HEK293T (cell line): ENCODE data around the gene DUS1L.

Experiments used
- CTCF ChIA-PET: fragments of 350-600 bp; formaldehyde crosslinking; extraction: SDS; loops from one replicate; lab custom pipeline; 2021; ENCODE audit warnings: antibody characterized with exemption, inconsistent platforms; lab: Yijun Ruan, JAX
- POLR2A ChIA-PET: fragments of 350-600 bp; formaldehyde crosslinking; extraction: SDS; loops from one replicate; lab custom pipeline; 2020; ENCODE audit warnings: antibody characterized with exemption, inconsistent platforms; lab: Yijun Ruan, JAX
- DNase-seq: peaks from one replicate; pipeline ENCODE4 v3.0.0; 2012; ENCODE audit warnings: mixed read lengths; ENCODE audit errors: extremely low spot score
- ARNT ChIP-seq: fragments of 450-650 bp; IDR thresholded peaks from 2 replicates; pipeline ENCODE4 v1.6.1; 2017; ENCODE audit warnings: mild to moderate bottlenecking
- BHLHE40 ChIP-seq: fragments of 450-650 bp; IDR thresholded peaks from 2 replicates; pipeline ENCODE4 v1.6.1; 2016; ENCODE audit warnings: mild to moderate bottlenecking, moderate library complexity, borderline replicate concordance
- CTBP1 ChIP-seq: fragments of 450-650 bp; IDR thresholded peaks from 2 replicates; pipeline ENCODE4 v1.6.1; 2016; ENCODE audit warnings: borderline replicate concordance
- ELF4 ChIP-seq: fragments of 450-650 bp; IDR thresholded peaks from 2 replicates; pipeline ENCODE4 v1.6.1; 2017; ENCODE audit warnings: antibody characterized with exemption
- FOXA1 ChIP-seq: fragments of 450-650 bp; IDR thresholded peaks from 2 replicates; pipeline ENCODE4 v1.6.1; 2016; ENCODE audit warnings: mild to moderate bottlenecking
- FOXK2 ChIP-seq: fragments of 450-650 bp; IDR thresholded peaks from 2 replicates; pipeline ENCODE4 v1.6.1; 2016; ENCODE audit warnings: mild to moderate bottlenecking
- FOXM1 ChIP-seq: fragments of 450-650 bp; IDR thresholded peaks from 2 replicates; pipeline ENCODE4 v1.6.1; 2017; ENCODE audit warnings: mild to moderate bottlenecking, borderline replicate concordance
- HDGF ChIP-seq: fragments of 450-650 bp; IDR thresholded peaks from 2 replicates; pipeline ENCODE4 v1.6.1; 2017; ENCODE audit warnings: antibody characterized with exemption, borderline replicate concordance
- L3MBTL2 ChIP-seq: fragments of 450-650 bp; conservative IDR thresholded peaks from 2 replicates; pipeline ENCODE4 v1.6.1; 2016; ENCODE audit warnings: mild to moderate bottlenecking
- LEF1 ChIP-seq: fragments of 450-650 bp; IDR thresholded peaks from 2 replicates; pipeline ENCODE4 v1.6.1; 2017; ENCODE audit warnings: mild to moderate bottlenecking, borderline replicate concordance
- NFRKB ChIP-seq: fragments of 450-650 bp; IDR thresholded peaks from 2 replicates; pipeline ENCODE4 v1.6.1; 2016; ENCODE audit warnings: mild to moderate bottlenecking, moderate library complexity
- PKNOX1 ChIP-seq: fragments of 450-650 bp; IDR thresholded peaks from 2 replicates; pipeline ENCODE4 v1.6.1; 2016
- SP1 ChIP-seq: fragments of 450-650 bp; IDR thresholded peaks from 2 replicates; pipeline ENCODE4 v1.6.1; 2017
- SUZ12 ChIP-seq: fragments of 450-650 bp; IDR thresholded peaks from 2 replicates; pipeline ENCODE4 v1.6.1; 2016; ENCODE audit warnings: mild to moderate bottlenecking
- TARDBP ChIP-seq: fragments of 450-650 bp; IDR thresholded peaks from 2 replicates; pipeline ENCODE4 v1.6.1; 2016
- ZNF384 ChIP-seq: fragments of 450-650 bp; IDR thresholded peaks from 2 replicates; pipeline ENCODE4 v1.6.1; 2016

The DUS1L gene

GRCh38 chr17:82047914-82048570, 17.6 kb downstream of the DUS1L start:
- POLR2A ChIA-PET, result no interaction called here
- TF ChIP-seq SP1, result no peak
- TF ChIP-seq BHLHE40, result no peak
- no peak for TF ChIP-seq CTBP1
- TF ChIP-seq SUZ12, result no peak
- no peak for TF ChIP-seq FOXM1
- no peak for TF ChIP-seq HDGF
- no peak for DNase-seq
- CTCF ChIA-PET, result no interaction called here

- TF ChIP-seq SUZ12 (no peak), TARDBP (no peak), SP1 (no peak), ARNT (no peak), PKNOX1 (no peak), ZNF384 (no peak), HDGF (no peak), FOXK2 (no peak), CTBP1 (no peak), ELF4 (no peak), BHLHE40 (no peak), FOXA1 (no peak), NFRKB (no peak), L3MBTL2 (no peak), LEF1 (no peak), FOXM1 (no peak)
- CTCF ChIA-PET, result no interaction called here
- no peak for DNase-seq
- POLR2A ChIA-PET, result no interaction called here
Measured at GRCh38 chr17:82047379-82047778, 18.2 kb downstream of the DUS1L start.

GRCh38 chr17:82046903-82047302, 18.7 kb downstream of the DUS1L start:
- no peak for DNase-seq
- ChIA-PET POLR2A (no interaction called here), CTCF (no interaction called here)

GRCh38 chr17:82045936-82046484, 19.6 kb downstream of the DUS1L start:
- TF ChIP-seq LEF1 (no peak), TARDBP (no peak), FOXA1 (no peak), SP1 (no peak), L3MBTL2 (no peak), ZNF384 (no peak), FOXM1 (no peak), SUZ12 (no peak), ARNT (no peak), FOXK2 (no peak), CTBP1 (no peak), HDGF (no peak), NFRKB (no peak), BHLHE40 (no peak), ELF4 (no peak), PKNOX1 (no peak)
- DNase-seq, result no peak
- POLR2A ChIA-PET, result no interaction called here
- CTCF ChIA-PET, result no interaction called here

More at GRCh38 chr17:82046903-82047302, 18.7 kb downstream of the DUS1L start:
- TF ChIP-seq ARNT (no peak), HDGF (no peak)

GRCh38 chr17:82043507-82043906, 22.1 kb downstream of the DUS1L start:
- TF ChIP-seq ELF4 (no peak), FOXM1 (no peak)
- CTCF ChIA-PET, result interaction anchor here (1.1 kb wide), 1 partner anchor 13 kb away, joined by 5 read pairs; no protein-coding TSS in a partner anchor
- POLR2A ChIA-PET, result interaction anchor here (0.7 to 1.5 kb wide), 5 partner anchors 9 to 151 kb away, joined by 3 to 7 read pairs (median 3); partner anchors contain the start of genes CENPX and LRRC45
- DNase-seq, result no peak

GRCh38 chr17:82042649-82043048, 23.0 kb downstream of the DUS1L start:
- no peak for TF ChIP-seq L3MBTL2
- no peak for TF ChIP-seq LEF1
- TF ChIP-seq PKNOX1, result no peak
- TF ChIP-seq NFRKB, result no peak
- no peak for TF ChIP-seq ARNT
- no peak for TF ChIP-seq TARDBP
- no peak for TF ChIP-seq SUZ12
- no peak for TF ChIP-seq BHLHE40
- TF ChIP-seq FOXM1, result no peak
- no peak for TF ChIP-seq FOXA1
- no peak for TF ChIP-seq FOXK2
- TF ChIP-seq ZNF384, result no peak
- no peak for TF ChIP-seq ELF4
- no peak for TF ChIP-seq SP1
- no peak for TF ChIP-seq HDGF
- TF ChIP-seq CTBP1, result no peak
- POLR2A ChIA-PET, result interaction anchor here (1.0 to 1.5 kb wide), 2 partner anchors 8 to 56 kb away, joined by 4 to 7 read pairs; no protein-coding TSS in a partner anchor
- CTCF ChIA-PET, result interaction anchor here (1.1 kb wide), 1 partner anchor 12 kb away, joined by 5 read pairs; no protein-coding TSS in a partner anchor
- DNase-seq, result no peak
